Tibial nerve (tissue), 4 donors: Measurements from ENCODE around the gene PPP1R7.

Source experiments
- CTCF ChIP-seq, 5 experiments: fragments of 200-600 bp in 3 of 5; fragments of 450-650 bp in 2 of 5; sonication (generic) in 3 of 5; IDR thresholded peaks; one replicate each; pipeline ENCODE4 v1.5.1; 2016 to 2019; ENCODE audit warnings: antibody characterized with exemption in 5 of 5, mild to moderate bottlenecking in 3 of 5, moderate library complexity in 2 of 5
- EP300 ChIP-seq, 2 donors: sonication (generic); formaldehyde crosslinking; IDR thresholded peaks; one replicate each; pipeline ENCODE4 v1.6.1; 2017; ENCODE audit warnings: antibody characterized with exemption in 2 of 2, mild to moderate bottlenecking in 1 of 2
- POLR2A ChIP-seq, 2 donors: fragments of 450-650 bp; IDR thresholded peaks; one replicate each; pipeline ENCODE4 v1.6.1; 2017; ENCODE audit warnings: antibody characterized with exemption in 2 of 2, mild to moderate bottlenecking in 2 of 2, moderate library complexity in 2 of 2

DNA sequence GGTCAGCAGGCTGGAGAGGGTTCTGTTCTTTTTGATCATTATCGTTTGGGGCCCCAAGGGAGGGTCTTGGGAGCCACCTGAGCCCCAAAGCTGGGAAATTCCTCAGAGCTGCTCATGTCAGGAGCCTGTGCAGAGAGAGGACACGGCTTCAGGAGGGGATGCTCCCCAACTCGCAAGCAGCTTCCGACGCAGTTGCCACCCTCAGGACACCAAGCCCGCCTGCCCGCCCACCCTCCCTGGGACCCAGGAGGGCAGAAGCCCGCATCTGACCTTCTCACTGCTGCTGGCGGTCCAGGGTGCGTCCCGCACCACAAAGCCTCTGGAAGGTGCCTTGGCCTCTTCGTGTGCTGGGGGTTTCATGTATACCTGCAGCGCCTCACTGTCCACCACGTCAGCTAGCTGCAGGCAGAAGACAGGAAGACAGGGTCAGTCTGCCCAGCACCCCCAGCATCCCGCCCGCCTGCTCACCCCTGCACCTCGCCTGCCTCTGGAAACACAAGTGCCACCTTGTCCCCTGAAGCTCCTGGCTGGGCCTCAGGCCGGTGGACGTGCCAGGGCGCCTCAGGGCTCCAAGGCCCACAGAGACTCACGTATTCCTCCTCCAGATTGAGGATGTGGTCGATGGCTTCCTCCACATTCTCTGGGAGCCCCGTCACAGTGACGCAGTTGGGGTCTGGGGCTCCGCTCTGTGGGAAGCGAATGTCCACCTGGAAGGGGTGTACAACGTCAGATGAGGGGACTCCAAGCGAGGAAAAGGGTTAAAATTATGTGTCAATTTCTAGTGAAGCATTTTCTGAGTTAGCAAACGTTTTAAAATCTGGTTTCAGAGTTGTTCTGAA, 79.5 kb downstream of the PPP1R7 start:
- TF ChIP-seq CTCF (IDR thresholded peaks at IDR 0.05) (no peak), POLR2A (IDR thresholded peaks at IDR 0.05) (no peak), EP300 (IDR thresholded peaks at IDR 0.05) (no peak)
